Mesendoderm (in vitro differentiated cells): ENCODE data around the gene DCAF4L1.

Experiments used
- DNase-seq: peaks from one replicate; pipeline ENCODE4 v3.0.0; 2013
- H2AK5ac ChIP-seq: 2 replicates; pipeline ENCODE4 v1.6.1; 2013; ENCODE audit warnings: low read length, inconsistent platforms
- H2BK120ac ChIP-seq: 2 replicates; pipeline ENCODE4 v1.6.1; 2013; ENCODE audit warnings: low read depth, mild to moderate bottlenecking, low read length, moderate library complexity, mixed read lengths
- H2BK15ac ChIP-seq: replicated peaks from 2 replicates; pipeline ENCODE4 v1.6.1; 2013; ENCODE audit warnings: low read depth, mild to moderate bottlenecking, moderate library complexity
- H2BK5ac ChIP-seq: 2 replicates; pipeline ENCODE4 v1.6.1; 2013; ENCODE audit warnings: low read length, inconsistent platforms
- H3K18ac ChIP-seq: 2 replicates; pipeline ENCODE4 v1.6.1; 2013; ENCODE audit warnings: mild to moderate bottlenecking, low read length, mixed read lengths
- H3K23ac ChIP-seq: one replicate; pipeline ENCODE4 v1.6.1; 2013; ENCODE audit warnings: low read length
- H3K27ac ChIP-seq: 2 replicates; pipeline ENCODE4 v1.5.1; 2013; ENCODE audit warnings: low read depth, mild to moderate bottlenecking, inconsistent platforms, low read length, moderate library complexity
- H3K27me3 ChIP-seq: 2 replicates; pipeline ENCODE4 v1.6.1; 2013; ENCODE audit warnings: low read length, control low read depth, mild to moderate bottlenecking, inconsistent platforms; ENCODE audit not compliant: insufficient read depth, poor library complexity
- H3K36me3 ChIP-seq: 2 replicates; pipeline ENCODE4 v1.6.1; 2013; ENCODE audit warnings: low read length, inconsistent platforms; ENCODE audit not compliant: control insufficient read depth, insufficient read depth
- H3K4ac ChIP-seq: one replicate; pipeline ENCODE4 v1.6.1; 2013; ENCODE audit warnings: low read depth, mild to moderate bottlenecking, low read length, moderate library complexity
- H3K4me1 ChIP-seq: 2 replicates; pipeline ENCODE4 v1.6.1; 2013; ENCODE audit warnings: low read depth, low read length, inconsistent platforms; ENCODE audit not compliant: control insufficient read depth
- H3K4me2 ChIP-seq: 2 replicates; pipeline ENCODE4 v1.6.1; 2013; ENCODE audit warnings: low read length
- H3K4me3 ChIP-seq: 2 replicates; pipeline ENCODE4 v1.5.1; 2013; ENCODE audit warnings: mild to moderate bottlenecking, low read length
- H3K56ac ChIP-seq: one replicate; pipeline ENCODE4 v1.6.1; 2013; ENCODE audit warnings: low read length
- H3K79me1 ChIP-seq: 2 replicates; pipeline ENCODE4 v1.6.1; 2013; ENCODE audit warnings: low read length, inconsistent platforms
- H3K79me2 ChIP-seq: 2 replicates; pipeline ENCODE4 v1.6.1; 2013; ENCODE audit warnings: mild to moderate bottlenecking, low read length; ENCODE audit not compliant: control insufficient read depth, insufficient read depth
- H3K9ac ChIP-seq: 2 replicates; pipeline ENCODE4 v1.6.1; 2013; ENCODE audit warnings: low read length, inconsistent platforms
- H4K5ac ChIP-seq: one replicate; pipeline ENCODE4 v1.6.1; 2013; ENCODE audit warnings: low read length
- H4K8ac ChIP-seq: one replicate; pipeline ENCODE4 v1.6.1; 2013; ENCODE audit warnings: low read depth, mild to moderate bottlenecking, control low read depth, low read length, moderate library complexity
- WGBS: extraction: QIAGEN DNeasy Blood & Tissue Kit; methylation state at CpG from one replicate; pipeline ENCODE4 v1.1.7; 2013; ENCODE audit warnings: low lambda C conversion rate, missing lambda C conversion rate; ENCODE audit not compliant: insufficient coverage; ENCODE audit errors: extremely low coverage; 5-methylcytosine and 5-hydroxymethylcytosine counted together

The DCAF4L1 gene

GRCh38 chr4:41999321-41999720 lies 17.8 kb downstream of the DCAF4L1 start:
- H3K9ac ChIP-seq: no peak overlapping the region
- H3K79me1 ChIP-seq: peaks cover 2% of the 10 kb centered on the region
- H2BK5ac ChIP-seq: no peak overlapping the region
- no peak overlapping the region for H3K27ac ChIP-seq
- H4K5ac ChIP-seq: no peak overlapping the region
- H2BK15ac ChIP-seq: no peak overlapping the region
- H3K27me3 ChIP-seq: no peaks in the 10 kb centered on the region
- H3K4me3 ChIP-seq: no peak overlapping the region
- no peak overlapping the region for H3K56ac ChIP-seq
- no peaks in the 10 kb centered on the region for H3K36me3 ChIP-seq
- no peak overlapping the region for H3K4ac ChIP-seq
- no peak overlapping the region for H2AK5ac ChIP-seq
- H3K23ac ChIP-seq: no peak overlapping the region
- no peak overlapping the region for H2BK120ac ChIP-seq
- H3K4me2 ChIP-seq: no peak overlapping the region
- no peaks in the 10 kb centered on the region for H3K4me1 ChIP-seq
- H3K18ac ChIP-seq: no peak overlapping the region
- no peak overlapping the region for H4K8ac ChIP-seq
- peaks cover 1% of the 10 kb centered on the region for H3K79me2 ChIP-seq
- no peak for DNase-seq

- Histone ChIP-seq H4K5ac (no peak overlapping the region), H3K9ac (no peak overlapping the region), H3K79me1 (peaks cover 8% of the 10 kb centered on the region), H2AK5ac (no peak overlapping the region), H3K36me3 (no peaks in the 10 kb centered on the region), H3K4me3 (no peak overlapping the region), H3K4me1 (peaks cover 3% of the 10 kb centered on the region), H3K4ac (no peak overlapping the region), H3K23ac (no peak overlapping the region), H3K18ac (no peak overlapping the region), H2BK15ac (no peak overlapping the region), H4K8ac (no peak overlapping the region), H3K27me3 (no peaks in the 10 kb centered on the region), H3K56ac (no peak overlapping the region), H2BK120ac (no peak overlapping the region), H3K4me2 (no peak overlapping the region), H3K79me2 (peaks cover 2% of the 10 kb centered on the region), H2BK5ac (no peak overlapping the region), H3K27ac (no peak overlapping the region)
- no CpG with 5 or more reads among the region's 3 CpGs for WGBS
- no peak for DNase-seq
These were observed 26.6 kb downstream of the DCAF4L1 start for GRCh38 chr4:42008011-42008786.

DNA sequence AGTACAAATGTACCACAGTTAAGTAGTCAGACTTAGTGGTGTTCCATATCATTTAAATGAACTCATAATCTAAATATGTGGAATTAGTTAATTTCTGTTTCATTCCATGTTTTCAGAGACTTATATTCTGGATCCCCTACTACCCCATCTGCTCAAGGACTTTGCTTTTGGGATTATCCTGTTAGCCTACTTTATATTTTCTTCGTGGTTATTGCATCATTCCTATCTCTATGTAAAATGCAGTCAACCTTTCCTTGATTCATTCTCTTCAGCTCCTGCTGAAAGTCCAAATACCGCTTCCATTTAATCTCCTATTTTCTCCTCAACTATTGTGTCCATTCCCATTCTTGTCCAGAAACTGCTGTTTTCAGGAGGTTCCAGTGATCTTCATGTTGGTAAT lies 33.9 kb downstream of the DCAF4L1 start:
- Histone ChIP-seq H3K18ac (no peak overlapping the region), H3K4me1 (peaks cover 3% of the 10 kb centered on the region), H2BK15ac (no peak overlapping the region), H3K27me3 (no peaks in the 10 kb centered on the region), H2BK5ac (no peak overlapping the region), H4K8ac (no peak overlapping the region), H4K5ac (no peak overlapping the region), H3K79me2 (no peaks in the 10 kb centered on the region), H2BK120ac (no peak overlapping the region), H3K79me1 (peaks cover 2% of the 10 kb centered on the region), H3K27ac (no peak overlapping the region), H3K9ac (no peak overlapping the region), H3K4me2 (no peak overlapping the region), H3K36me3 (no peaks in the 10 kb centered on the region), H3K4me3 (no peak overlapping the region), H3K23ac (no peak overlapping the region), H3K56ac (no peak overlapping the region), H3K4ac (no peak overlapping the region), H2AK5ac (no peak overlapping the region)
- no CpG with 5 or more reads among the region's 2 CpGs for WGBS
- DNase-seq: no peak

DNA sequence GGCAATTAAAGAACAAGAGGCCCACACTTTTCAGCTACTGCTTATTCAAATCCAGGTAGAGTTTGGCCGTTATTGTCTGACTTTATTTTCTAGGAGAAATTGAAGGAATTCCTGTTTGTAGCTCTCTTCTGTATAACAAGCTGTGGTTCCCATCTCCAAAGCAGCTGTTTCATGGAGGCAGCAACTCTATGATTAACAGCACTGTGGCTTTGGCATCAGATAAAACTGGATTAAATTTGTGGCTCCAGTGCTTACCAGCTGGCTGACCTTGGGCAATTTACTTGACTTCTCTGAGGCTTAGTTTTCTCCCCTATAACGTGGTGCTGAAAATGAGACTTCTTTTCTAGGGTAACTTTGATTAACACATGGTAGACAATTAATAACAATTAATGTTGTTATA lies 36.9 kb downstream of the DCAF4L1 start:
- no peak overlapping the region for H2BK5ac ChIP-seq
- no CpG with 5 or more reads among the region's 2 CpGs for WGBS
- H3K27ac ChIP-seq: no peak overlapping the region
- H3K4me3 ChIP-seq: no peak overlapping the region
- H3K4me1 ChIP-seq: no peaks in the 10 kb centered on the region
- no peaks in the 10 kb centered on the region for H3K79me2 ChIP-seq
- H3K36me3 ChIP-seq: no peaks in the 10 kb centered on the region
- H3K4ac ChIP-seq: no peak overlapping the region
- H3K18ac ChIP-seq: no peak overlapping the region
- H3K23ac ChIP-seq: no peak overlapping the region
- H2AK5ac ChIP-seq: no peak overlapping the region
- no peak overlapping the region for H3K56ac ChIP-seq
- no peak for DNase-seq
- no peaks in the 10 kb centered on the region for H3K27me3 ChIP-seq
- H4K8ac ChIP-seq: no peak overlapping the region
- H3K79me1 ChIP-seq: no peaks in the 10 kb centered on the region
- no peak overlapping the region for H2BK15ac ChIP-seq
- H2BK120ac ChIP-seq: no peak overlapping the region
- H4K5ac ChIP-seq: no peak overlapping the region
- H3K4me2 ChIP-seq: no peak overlapping the region
- H3K9ac ChIP-seq: no peak overlapping the region
